GM12873 (cell line): ENCODE data around the gene GPM6B.

Experiments
- TF ChIP-seq, protein P1 (sequence below): IDR thresholded peaks from 2 replicates; pipeline ENCODE4 v1.5.1; 2012; ENCODE audit warnings: low read depth, mild to moderate bottlenecking, moderate library complexity, low read length, control low read depth; ENCODE audit not compliant: insufficient read depth; ENCODE audit errors: missing control alignments

Gene GPM6B

GRCh38 chrX:13721819-13722519 is 94.9 kb downstream of the GPM6B start:
- TF ChIP-seq, protein P1, sequence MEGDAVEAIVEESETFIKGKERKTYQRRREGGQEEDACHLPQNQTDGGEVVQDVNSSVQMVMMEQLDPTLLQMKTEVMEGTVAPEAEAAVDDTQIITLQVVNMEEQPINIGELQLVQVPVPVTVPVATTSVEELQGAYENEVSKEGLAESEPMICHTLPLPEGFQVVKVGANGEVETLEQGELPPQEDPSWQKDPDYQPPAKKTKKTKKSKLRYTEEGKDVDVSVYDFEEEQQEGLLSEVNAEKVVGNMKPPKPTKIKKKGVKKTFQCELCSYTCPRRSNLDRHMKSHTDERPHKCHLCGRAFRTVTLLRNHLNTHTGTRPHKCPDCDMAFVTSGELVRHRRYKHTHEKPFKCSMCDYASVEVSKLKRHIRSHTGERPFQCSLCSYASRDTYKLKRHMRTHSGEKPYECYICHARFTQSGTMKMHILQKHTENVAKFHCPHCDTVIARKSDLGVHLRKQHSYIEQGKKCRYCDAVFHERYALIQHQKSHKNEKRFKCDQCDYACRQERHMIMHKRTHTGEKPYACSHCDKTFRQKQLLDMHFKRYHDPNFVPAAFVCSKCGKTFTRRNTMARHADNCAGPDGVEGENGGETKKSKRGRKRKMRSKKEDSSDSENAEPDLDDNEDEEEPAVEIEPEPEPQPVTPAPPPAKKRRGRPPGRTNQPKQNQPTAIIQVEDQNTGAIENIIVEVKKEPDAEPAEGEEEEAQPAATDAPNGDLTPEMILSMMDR: no peak

DNA sequence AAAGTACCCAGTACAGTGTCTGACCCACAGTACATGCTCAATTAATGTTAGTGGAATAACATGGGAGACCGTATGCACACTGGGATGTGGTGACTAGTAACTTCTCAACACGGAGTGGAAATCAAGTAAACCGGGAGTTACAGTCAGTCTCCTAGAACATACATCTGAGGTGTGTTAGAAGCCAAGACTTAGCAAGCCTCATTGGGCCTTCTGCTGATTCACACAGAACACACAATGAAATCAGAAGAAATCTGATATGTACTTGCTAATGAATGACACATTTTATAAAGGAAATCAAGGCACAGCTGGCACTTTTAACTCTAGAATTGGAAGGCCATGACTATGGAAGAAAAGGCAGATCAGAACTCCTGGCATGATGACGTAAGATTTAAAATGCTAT is 95.5 kb downstream of the GPM6B start:
- TF ChIP-seq, protein P1: no peak
